Measurements from ENCODE around the gene GRIFIN.

- TF ChIP-seq CTCF (conservative IDR thresholded peaks at IDR 0.05; ENCODE audit: low read length) (no peak), EZH2phosphoT487 (IDR thresholded peaks at IDR 0.05; ENCODE audit: borderline replicate concordance) (no peak)
Observed at GRCh38 chr7:2468227-2468626, 8.0 kb downstream of the GRIFIN start.
